H9 (cell line): Measurements from ENCODE around the gene SH3GL3. TPM values are rescaled to one million over a fixed set of nuclear protein-coding genes. Genes with fewer than 3 reads are reported as not detected.

Experiments used
- DNase-seq: peaks from one replicate; pipeline ENCODE4 v3.0.0-alpha.2; 2017
- H2AFZ ChIP-seq: one replicate; pipeline ENCODE4 v1.6.1; 2013; ENCODE audit warnings: mild to moderate bottlenecking, low read length, control low read depth, moderate library complexity
- H2AK5ac ChIP-seq: 2 replicates; pipeline ENCODE4 v1.6.1; 2013; ENCODE audit warnings: low read length, control low read depth, mixed read lengths; ENCODE audit not compliant: insufficient read length
- H2BK120ac ChIP-seq: one replicate; pipeline ENCODE4 v1.6.1; 2013; ENCODE audit warnings: low read depth, mild to moderate bottlenecking, low read length, control low read depth, inconsistent platforms; ENCODE audit not compliant: poor library complexity, severe bottlenecking
- H2BK12ac ChIP-seq: 2 replicates; pipeline ENCODE4 v1.6.1; 2013; ENCODE audit warnings: low read length, control low read depth, mixed read lengths, low read depth; ENCODE audit not compliant: insufficient read length
- H2BK15ac ChIP-seq: 2 replicates; pipeline ENCODE4 v1.6.1; 2013; ENCODE audit warnings: low read depth, low read length, control low read depth
- H2BK20ac ChIP-seq: one replicate; pipeline ENCODE4 v1.6.1; 2013; ENCODE audit warnings: low read depth, mild to moderate bottlenecking, low read length, control low read depth, inconsistent platforms; ENCODE audit not compliant: poor library complexity, severe bottlenecking
- H2BK5ac ChIP-seq: 2 replicates; pipeline ENCODE4 v1.6.1; 2013; ENCODE audit warnings: low read length, control low read depth, mixed read lengths; ENCODE audit not compliant: insufficient read length
- H3K14ac ChIP-seq: 2 replicates; pipeline ENCODE4 v1.6.1; 2013; ENCODE audit warnings: low read length, control low read depth; ENCODE audit not compliant: insufficient read depth
- H3K18ac ChIP-seq: 2 replicates; pipeline ENCODE4 v1.6.1; 2013; ENCODE audit warnings: low read depth, mild to moderate bottlenecking, mixed read lengths, low read length, control low read depth; ENCODE audit not compliant: insufficient read length
- H3K23ac ChIP-seq: 2 replicates; pipeline ENCODE4 v1.6.1; 2013; ENCODE audit warnings: low read length, control low read depth, mixed read lengths, low read depth; ENCODE audit not compliant: insufficient read length
- H3K23me2 ChIP-seq: 2 replicates; pipeline ENCODE4 v1.6.1; 2013; ENCODE audit warnings: low read depth, mild to moderate bottlenecking, mixed read lengths, low read length, control low read depth; ENCODE audit not compliant: insufficient read length, poor library complexity, severe bottlenecking
- H3K27ac ChIP-seq: 2 replicates; pipeline ENCODE4 v1.5.1; 2013; ENCODE audit warnings: low read length, control low read depth, mixed read lengths, low read depth; ENCODE audit not compliant: insufficient read length
- H3K27me3 ChIP-seq: 2 replicates; pipeline ENCODE4 v1.6.1; 2013; ENCODE audit warnings: low read length, control low read depth, inconsistent platforms; ENCODE audit not compliant: insufficient read depth
- H3K4ac ChIP-seq: 2 replicates; pipeline ENCODE4 v1.6.1; 2013; ENCODE audit warnings: low read depth, mild to moderate bottlenecking, control low read depth, inconsistent platforms, low read length, moderate library complexity
- H3K4me1 ChIP-seq: 2 replicates; pipeline ENCODE4 v1.6.1; 2013; ENCODE audit warnings: low read length, control low read depth, inconsistent platforms; ENCODE audit not compliant: insufficient read depth
- H3K4me2 ChIP-seq: 2 replicates; pipeline ENCODE4 v1.6.1; 2013; ENCODE audit warnings: low read length, control low read depth, mixed read lengths; ENCODE audit not compliant: insufficient read length, insufficient read depth
- H3K56ac ChIP-seq: 2 replicates; pipeline ENCODE4 v1.6.1; 2013; ENCODE audit warnings: low read depth, mild to moderate bottlenecking, mixed read lengths, low read length, control low read depth; ENCODE audit not compliant: insufficient read length
- H3K79me1 ChIP-seq: 2 replicates; pipeline ENCODE4 v1.6.1; 2013; ENCODE audit warnings: low read depth, mild to moderate bottlenecking, moderate library complexity, low read length, control low read depth, inconsistent platforms; ENCODE audit not compliant: insufficient read depth, poor library complexity, severe bottlenecking
- H3K79me2 ChIP-seq: 2 replicates; pipeline ENCODE4 v1.6.1; 2013; ENCODE audit warnings: low read length, control low read depth, inconsistent platforms; ENCODE audit not compliant: insufficient read depth
- H3K9ac ChIP-seq: 2 replicates; pipeline ENCODE4 v1.6.1; 2013; ENCODE audit warnings: low read length, control low read depth, mixed read lengths; ENCODE audit not compliant: insufficient read length; ENCODE audit errors: extremely low read depth
- H3K9me3 ChIP-seq: one replicate; pipeline ENCODE4 v1.6.1; 2013; ENCODE audit warnings: low read depth, low read length, inconsistent platforms; ENCODE audit not compliant: control insufficient read depth
- H3T11ph ChIP-seq: one replicate; pipeline ENCODE4 v1.6.1; 2013; ENCODE audit warnings: mild to moderate bottlenecking, low read length, control low read depth, inconsistent platforms
- H4K20me1 ChIP-seq: one replicate; pipeline ENCODE4 v1.6.1; 2013; ENCODE audit not compliant: control insufficient read depth, insufficient read length, insufficient read depth
- H4K5ac ChIP-seq: 2 replicates; pipeline ENCODE4 v1.6.1; 2013; ENCODE audit warnings: low read depth, mild to moderate bottlenecking, mixed read lengths, low read length, control low read depth; ENCODE audit not compliant: insufficient read length
- H4K8ac ChIP-seq: replicated peaks from 2 replicates; pipeline ENCODE4 v1.6.1; 2013; ENCODE audit warnings: low read length, control low read depth, mixed read lengths, low read depth; ENCODE audit not compliant: insufficient read length
- H4K91ac ChIP-seq: 2 replicates; pipeline ENCODE4 v1.6.1; 2013; ENCODE audit warnings: low read depth, mild to moderate bottlenecking, moderate library complexity, mixed read lengths, low read length, control low read depth; ENCODE audit not compliant: insufficient read length
- H3K27ac Mint-ChIP-seq, 3 experiments: 2 replicates in 2 of 3; 3 replicates in 1 of 3; pipeline ENCODE4 v1.8.0; 2020 to 2021; ENCODE audit warnings: mixed read lengths in 3 of 3, mild to moderate bottlenecking in 1 of 3, moderate library complexity in 1 of 3
- H3K27me3 Mint-ChIP-seq: 2 replicates; pipeline ENCODE4 v1.8.0; 2021; ENCODE audit warnings: low read depth, mild to moderate bottlenecking, moderate library complexity, mixed read lengths
- H3K36me3 Mint-ChIP-seq, 3 experiments: 2 replicates in 2 of 3; 3 replicates in 1 of 3; pipeline ENCODE4 v1.8.0; 2020 to 2021; ENCODE audit warnings: low read depth in 3 of 3, mixed read lengths in 3 of 3; ENCODE audit not compliant: insufficient read depth in 1 of 3
- H3K4me1 Mint-ChIP-seq, 2 experiments: 2 replicates each; pipeline ENCODE4 v1.8.0; 2020; ENCODE audit warnings: mixed read lengths in 2 of 2
- H3K4me3 Mint-ChIP-seq, 2 experiments: 2 replicates in 1 of 2; 3 replicates in 1 of 2; pipeline ENCODE4 v1.8.0; 2020 to 2021; ENCODE audit warnings: mild to moderate bottlenecking in 2 of 2, mixed read lengths in 2 of 2, moderate library complexity in 1 of 2
- H3K9me3 Mint-ChIP-seq, 2 experiments: 2 replicates in 1 of 2; 3 replicates in 1 of 2; pipeline ENCODE4 v1.8.0; 2020; ENCODE audit warnings: mild to moderate bottlenecking in 2 of 2, mixed read lengths in 2 of 2, moderate library complexity in 1 of 2
- CTCF ChIP-seq: fragments of 200-600 bp; sonication (generic); conservative IDR thresholded peaks from 3 replicates; pipeline ENCODE4 v1.8.0; 2021; ENCODE audit warnings: antibody characterized with exemption, mild to moderate bottlenecking
- WGBS: extraction: QIAGEN DNeasy Blood & Tissue Kit; methylation state at CpG from one replicate; pipeline ENCODE4 v1.1.7; 2013; ENCODE audit warnings: missing lambda C conversion rate, low lambda C conversion rate, mixed read lengths; ENCODE audit not compliant: insufficient read length; ENCODE audit errors: extremely low coverage; 5-methylcytosine and 5-hydroxymethylcytosine counted together
- total RNA-seq: library from RNA; stranded (reverse); gene quantifications from 2 replicates; pipeline ENCODE4 v1.2.1, GENCODE V29; 2021

Gene SH3GL3
- total RNA-seq, 1 experiment from 2014 or later, result 11.2 TPM

- Mint-ChIP-seq H3K9me3 (no peaks in the 10 kb centered on the region; a peak in 2 of 5 replicates), H3K36me3 (no peaks in the 10 kb centered on the region), H3K4me1 (peaks cover 5 to 16% of the 10 kb centered on the region in 2 experiments; a peak in 2 of 4 replicates), H3K4me3 (no peak overlapping the region), H3K27ac (no peak overlapping the region), H3K27me3 (peaks cover 58% of the 10 kb centered on the region)
- Histone ChIP-seq H3K27ac (no peak overlapping the region), H2AK5ac (no peak overlapping the region), H4K20me1 (no peaks in the 10 kb centered on the region), H4K8ac (no peak overlapping the region), H3K23me2 (peaks cover 7% of the 10 kb centered on the region), H4K5ac (no peak overlapping the region), H3K4me1 (no peaks in the 10 kb centered on the region), H4K91ac (no peak overlapping the region), H3K18ac (no peak overlapping the region), H2AFZ (no peak overlapping the region), H3K4ac (no peak overlapping the region), H3K14ac (no peak overlapping the region), H3K9ac (no peak overlapping the region), H2BK12ac (no peak overlapping the region), H2BK5ac (no peak overlapping the region), H2BK120ac (no peak overlapping the region), H2BK15ac (no peak overlapping the region), H3K27me3 (peaks cover 19% of the 10 kb centered on the region; the same call in 1 of the 2 replicates), H2BK20ac (no peak overlapping the region), H3K23ac (no peak overlapping the region), H3K79me2 (no peaks in the 10 kb centered on the region), H3K79me1 (no peaks in the 10 kb centered on the region), H3T11ph (no peak overlapping the region), H3K4me2 (no peak overlapping the region), H3K56ac (no peak overlapping the region), H3K9me3 (no peaks in the 10 kb centered on the region)
- no peak for TF ChIP-seq CTCF
- WGBS, result no CpG with 5 or more reads among the region's 2 CpGs
- no peak for DNase-seq
Observed at GRCh38 chr15:83650831-83651230, 203.7 kb downstream of the SH3GL3 start.
